ENCODE results near the gene PRG3.
"Not testable (repeated sequence)": the region's sequence is repeated elsewhere in the genome, so short reads cannot be mapped to it uniquely, and the experiment has no call there.

Gene PRG3

DNA sequence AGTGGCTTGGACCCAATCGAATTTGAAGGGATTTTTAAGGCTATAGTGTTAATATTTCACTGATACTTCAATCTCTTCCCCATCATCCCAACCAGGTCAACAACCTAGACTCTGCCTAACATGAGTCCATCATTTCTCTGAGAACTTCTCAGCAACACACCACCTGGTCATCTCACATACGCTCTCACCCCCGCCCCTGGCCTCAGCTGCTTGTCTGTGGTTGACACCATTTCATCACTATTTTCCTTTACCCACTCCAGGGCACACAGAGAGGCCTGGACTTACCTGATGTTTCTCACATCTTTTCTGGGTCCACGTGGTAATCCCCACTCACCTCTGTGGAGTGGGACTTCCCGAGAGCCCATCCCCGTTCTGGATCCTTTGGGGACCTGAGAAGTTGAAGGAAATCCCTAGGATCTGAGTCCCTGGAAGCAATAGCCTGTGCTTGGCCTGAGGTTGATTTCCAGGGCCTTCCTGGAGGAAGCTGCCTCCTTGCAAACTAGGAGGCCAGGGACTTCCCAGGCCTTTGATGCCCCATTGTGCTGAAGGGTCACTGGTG is 39.6 kb downstream of the PRG3 start:
- DNase-seq (ENCODE audit: low read depth in 1 of 2, low spot score in 1 of 2), result no peak

DNA sequence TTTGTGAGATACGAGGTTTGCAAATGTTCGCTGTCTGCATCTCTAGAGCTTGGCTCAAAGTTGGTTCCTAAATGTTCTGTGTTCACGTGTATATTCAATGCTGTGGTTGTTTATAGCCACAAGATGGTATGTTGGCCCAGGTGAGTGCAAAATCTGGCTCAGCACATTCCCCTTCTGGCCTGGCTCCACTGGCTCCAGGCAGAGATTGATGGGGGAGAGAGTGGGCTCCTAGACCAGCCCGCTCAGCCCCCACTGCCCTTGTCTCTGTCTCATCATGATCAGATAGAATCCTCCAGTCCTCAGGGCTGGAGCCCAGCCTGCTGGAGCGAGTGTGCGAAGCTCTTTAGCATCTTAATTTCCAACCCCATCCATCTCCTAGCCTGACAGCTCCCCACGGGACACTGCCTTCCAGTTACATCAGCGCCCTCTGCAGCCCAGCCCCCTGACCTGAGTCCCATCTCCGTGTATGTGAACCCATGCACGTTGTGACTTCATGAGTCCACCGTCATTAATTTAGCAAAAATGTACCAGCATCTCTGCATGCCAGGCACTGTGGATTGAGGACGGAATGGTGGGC is 40.8 kb downstream of the PRG3 start:
- no peak for DNase-seq (ENCODE audit: low read depth in 1 of 2, low spot score in 1 of 2)

DNA sequence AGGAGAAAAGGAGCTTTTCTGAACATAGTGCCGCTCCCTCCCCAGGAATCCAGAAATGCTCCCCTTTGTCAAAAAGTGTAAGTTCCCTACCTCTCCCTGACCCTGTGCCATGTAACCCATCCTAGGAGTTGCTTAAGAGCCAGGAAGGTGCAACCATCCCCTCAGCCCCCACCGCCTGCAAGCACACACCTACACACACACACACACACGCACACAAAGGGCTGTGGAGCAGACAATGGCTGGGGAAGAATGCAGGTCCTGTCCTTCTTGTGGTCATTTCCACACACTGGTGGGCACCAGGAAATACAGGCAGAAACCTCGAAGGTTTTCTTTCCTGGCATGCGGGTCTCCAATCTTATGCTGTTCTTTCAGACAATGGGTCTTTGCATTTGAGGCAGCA is 41.6 kb downstream of the PRG3 start:
- DNase-seq (ENCODE audit: low read depth in 1 of 2, low spot score in 1 of 2), result no peak

DNA sequence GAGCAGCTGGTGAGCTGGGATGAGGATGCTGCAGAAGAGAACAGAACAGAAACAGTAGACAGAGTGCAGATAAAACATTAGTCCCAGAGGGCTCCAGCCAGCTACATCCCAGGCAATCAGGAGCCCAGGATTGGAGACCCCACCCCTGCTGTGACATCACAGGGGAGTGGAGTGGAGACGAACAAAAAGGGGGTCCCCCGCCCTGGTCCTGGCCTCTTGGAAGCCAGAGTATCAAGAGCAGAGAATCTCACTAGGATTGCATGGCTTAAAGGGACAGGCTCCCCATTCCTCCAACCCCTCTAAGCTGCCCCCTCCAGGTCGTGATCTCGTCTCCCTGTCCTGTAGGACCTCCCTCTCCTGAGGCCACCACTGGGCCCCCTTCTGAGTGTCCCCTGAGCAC is 42.8 kb downstream of the PRG3 start, which contains the start of gene P2RX3:
P2RX3 (plus strand) TSS at position 211 of the 400 bp plus-strand sequence. CDS start 199 bp downstream, outside the sequence.
- no peak for DNase-seq (ENCODE audit: low read depth in 1 of 2, low spot score in 1 of 2)

- DNase-seq (ENCODE audit: low read depth in 1 of 2, low spot score in 1 of 2), result not testable (repeated sequence)
Observed at GRCh38 chr11:57336856-57337255, 44.1 kb downstream of the PRG3 start.

GRCh38 chr11:57336111-57336666 is 44.8 kb downstream of the PRG3 start:
- no peak for DNase-seq (ENCODE audit: low read depth in 1 of 2, low spot score in 1 of 2)

- DNase-seq (ENCODE audit: low read depth in 1 of 2, low spot score in 1 of 2), result peak; percentile 76 to 87
Observed at GRCh38 chr11:57335343-57336110, 45.4 kb downstream of the PRG3 start, which contains the start of gene SSRP1. Gene SSRP1 (minus strand): TSS chr11:57335892. CDS start chr11:57335121, 771 bp downstream.

DNA sequence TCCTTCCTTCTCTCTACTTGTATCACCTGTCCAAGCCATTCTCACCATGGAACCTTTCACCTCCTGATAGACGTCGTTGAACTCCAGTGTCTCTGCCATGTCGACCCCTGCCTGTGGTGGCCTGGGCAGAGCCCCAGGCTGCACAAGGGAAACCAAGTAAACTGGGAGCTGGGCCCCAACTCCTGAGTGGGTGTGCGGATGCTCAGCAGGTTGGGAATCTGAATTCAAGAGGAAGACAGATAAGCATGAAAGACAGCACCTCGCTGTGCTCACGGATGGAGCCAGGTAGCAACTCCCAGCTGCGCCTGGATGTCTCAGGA is 46.0 kb downstream of the PRG3 start:
- DNase-seq (ENCODE audit: low read depth in 1 of 2, low spot score in 1 of 2), result no peak

- no peak for DNase-seq (ENCODE audit: low read depth in 1 of 2, low spot score in 1 of 2)
Observed at GRCh38 chr11:57332694-57333440, 48.1 kb downstream of the PRG3 start.

- DNase-seq (ENCODE audit: low read depth in 1 of 2, low spot score in 1 of 2), result no peak
Observed at GRCh38 chr11:57331720-57332119, 49.2 kb downstream of the PRG3 start.

GRCh38 chr11:57330029-57330428 is 50.9 kb downstream of the PRG3 start:
- DNase-seq (ENCODE audit: low read depth in 1 of 2, low spot score in 1 of 2), result no peak

GRCh38 chr11:57327721-57328120 is 53.2 kb downstream of the PRG3 start:
- no peak for DNase-seq (ENCODE audit: low read depth in 1 of 2, low spot score in 1 of 2)
